ENCODE data around the gene ESRRA. TPM values are rescaled to one million over a fixed set of nuclear protein-coding genes. Genes with fewer than 3 reads are reported as not detected.

ESRRA gene
- polyA plus RNA-seq, 4 donors: 7.4 to 31.0 (median 17.2) TPM

GRCh38 chr11:64324692-64325469 is 19.6 kb downstream of the ESRRA start:
- DNase-seq (ENCODE audit: low read depth in 4 of 4, low spot score in 3 of 4): no peak

DNA sequence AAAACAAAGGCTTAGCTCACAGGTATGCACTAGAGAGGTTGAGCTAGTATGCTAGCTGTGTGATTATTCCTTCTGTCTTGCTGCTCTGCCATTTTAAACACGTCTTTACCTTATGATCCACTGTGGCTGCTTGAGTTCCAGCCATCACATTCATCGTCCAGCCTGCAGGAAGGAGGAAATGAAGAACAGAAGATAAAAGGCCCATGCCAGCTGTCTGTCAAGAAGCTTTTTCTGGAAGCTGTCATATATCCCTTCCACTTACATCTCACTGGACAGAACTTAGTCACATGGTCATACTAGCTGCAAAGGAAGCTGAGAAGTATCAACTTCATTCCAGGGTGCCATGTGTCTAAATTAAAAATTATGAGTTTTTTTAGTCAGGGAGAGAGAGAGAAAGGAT is 22.1 kb downstream of the ESRRA start:
- DNase-seq (ENCODE audit: low read depth in 4 of 4, low spot score in 3 of 4): no peak

GRCh38 chr11:64327993-64328392 is 22.7 kb downstream of the ESRRA start:
- DNase-seq (ENCODE audit: low read depth in 4 of 4, low spot score in 3 of 4): no peak

GRCh38 chr11:64330888-64331287 is 25.6 kb downstream of the ESRRA start:
- no peak for DNase-seq (ENCODE audit: low read depth in 4 of 4, low spot score in 3 of 4)

- no peak for DNase-seq (ENCODE audit: low read depth in 4 of 4, low spot score in 3 of 4)
Observed at GRCh38 chr11:64331569-64332371, 26.4 kb downstream of the ESRRA start.

DNA sequence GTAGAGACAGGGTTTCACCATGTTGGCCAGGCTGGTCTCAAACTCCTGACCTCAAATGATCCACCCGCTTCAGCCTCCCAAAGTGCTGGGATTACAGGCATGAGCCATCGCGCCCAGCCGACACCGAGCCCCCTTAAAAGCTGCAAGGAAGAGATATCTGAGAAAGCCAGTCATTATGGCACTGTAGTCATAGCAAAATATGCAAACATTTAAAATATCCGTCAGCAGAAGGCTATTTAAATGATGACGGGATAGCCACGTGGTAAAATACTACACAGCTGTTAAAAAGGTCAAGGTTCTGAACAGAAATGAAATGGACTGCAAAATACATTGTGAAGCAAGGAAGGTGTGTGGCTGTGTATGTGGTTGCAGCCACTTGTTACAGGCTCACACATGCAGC is 28.2 kb downstream of the ESRRA start:
- no peak for DNase-seq (ENCODE audit: low read depth in 4 of 4, low spot score in 3 of 4)

DNA sequence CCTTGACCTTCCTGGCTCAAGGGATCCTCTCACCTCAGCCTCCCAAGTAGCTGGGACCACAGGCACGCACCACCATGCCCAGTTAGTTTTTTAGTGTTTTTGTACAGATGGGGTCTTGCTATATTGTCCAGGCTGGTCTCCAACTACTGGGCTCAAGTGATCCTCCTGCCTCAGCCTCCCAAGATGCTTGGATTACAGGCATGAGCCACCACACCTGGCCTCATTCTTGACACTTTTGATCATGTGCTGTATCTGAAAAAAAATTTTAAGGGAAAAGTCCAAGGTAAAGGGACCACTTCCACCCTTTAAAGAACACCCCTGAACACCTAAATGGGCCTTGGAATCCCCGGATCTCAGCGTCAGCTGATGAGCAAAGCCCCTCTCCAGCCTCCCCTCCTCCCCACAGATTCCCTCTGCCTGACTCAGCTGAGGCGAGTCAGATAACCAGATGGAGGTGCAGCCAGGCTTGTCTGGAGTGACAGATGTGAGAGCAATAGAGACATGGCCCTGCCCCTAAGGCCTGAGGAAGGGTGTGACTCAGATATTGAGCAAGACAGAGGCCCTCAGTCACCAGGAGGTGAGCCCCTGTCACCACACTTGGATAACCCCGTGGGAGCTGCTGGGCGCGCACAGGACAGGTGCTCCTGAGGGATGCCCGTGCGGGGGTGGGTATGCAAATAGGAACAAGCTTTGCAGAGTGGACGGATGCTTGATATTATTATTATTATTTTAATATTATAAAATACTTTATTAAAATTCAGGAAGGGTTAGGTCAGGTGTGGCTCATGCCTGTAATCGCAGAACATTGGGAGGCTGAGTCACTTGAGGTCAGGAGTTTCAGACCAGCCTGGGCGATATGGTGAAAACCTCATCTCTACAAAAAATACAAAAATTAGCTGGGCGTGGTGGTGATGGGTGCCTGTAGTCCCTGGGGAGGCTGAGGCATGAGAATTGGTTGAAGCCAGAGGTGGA is 29.7 kb downstream of the ESRRA start:
- no peak for DNase-seq (ENCODE audit: low read depth in 4 of 4, low spot score in 3 of 4)

DNA sequence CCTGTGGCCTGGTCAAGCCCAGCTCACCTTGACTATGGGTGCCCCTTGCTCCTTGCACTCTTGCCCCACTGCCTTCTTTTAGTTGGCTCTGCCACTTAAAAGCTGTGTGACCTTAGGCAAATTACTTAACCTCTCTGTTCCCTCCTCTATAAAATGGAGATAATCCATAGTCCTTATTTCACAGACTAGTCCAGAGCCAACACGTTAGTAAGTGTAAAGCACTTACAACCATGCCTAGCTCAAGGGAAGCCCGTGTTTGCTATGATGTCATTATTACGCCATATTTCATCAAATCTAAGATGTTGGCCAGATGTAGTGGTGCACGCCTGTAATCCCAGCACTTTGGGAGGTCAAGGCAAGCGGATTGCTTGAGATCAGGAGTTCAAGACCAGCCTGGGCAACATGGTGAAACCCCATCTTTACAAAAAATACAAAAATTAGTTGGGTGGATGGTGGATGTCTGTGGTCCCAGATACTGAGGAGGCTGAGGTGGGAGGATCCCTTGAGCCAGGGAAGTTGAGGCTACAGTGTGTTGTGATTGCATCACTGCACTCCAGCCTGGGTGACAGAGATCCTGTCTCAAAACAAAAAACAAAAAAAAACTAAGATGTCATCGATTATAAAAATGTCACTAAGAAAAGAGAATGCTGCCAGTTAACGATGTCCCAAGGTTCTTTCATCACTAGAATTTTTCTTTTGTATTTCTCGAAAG is 32.4 kb downstream of the ESRRA start:
- no peak for DNase-seq (ENCODE audit: low read depth in 4 of 4, low spot score in 3 of 4)

DNA sequence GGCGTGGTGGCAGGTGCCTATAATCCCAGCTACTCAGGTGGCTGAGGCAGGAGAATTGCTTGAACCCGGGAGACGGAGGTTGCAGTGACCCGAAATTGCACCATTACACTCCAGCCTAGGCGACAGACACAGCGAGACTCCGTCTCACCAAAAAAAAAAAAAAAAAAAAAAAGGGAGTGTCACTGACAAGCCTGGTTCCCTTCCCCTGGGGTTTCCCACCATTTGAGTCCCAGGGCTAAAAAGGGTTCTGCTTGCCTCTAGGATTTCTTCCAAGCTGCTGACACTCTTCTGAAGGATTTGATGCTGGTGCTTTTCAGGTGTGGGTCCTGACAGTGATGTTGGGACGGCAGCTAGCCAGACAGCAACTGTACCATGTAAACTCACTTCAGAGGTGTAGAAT is 33.4 kb downstream of the ESRRA start:
- DNase-seq (ENCODE audit: low read depth in 4 of 4, low spot score in 3 of 4): no peak

- no peak for DNase-seq (ENCODE audit: low read depth in 4 of 4, low spot score in 3 of 4)
Observed at GRCh38 chr11:64339286-64339685, 34.0 kb downstream of the ESRRA start.

GRCh38 chr11:64339754-64340408 is 34.6 kb downstream of the ESRRA start, which contains the start of gene CCDC88B:
Gene CCDC88B (plus strand): TSS chr11:64340204. CDS start chr11:64340267, 63 bp downstream.
- no peak for DNase-seq (ENCODE audit: low read depth in 4 of 4, low spot score in 3 of 4)

DNA sequence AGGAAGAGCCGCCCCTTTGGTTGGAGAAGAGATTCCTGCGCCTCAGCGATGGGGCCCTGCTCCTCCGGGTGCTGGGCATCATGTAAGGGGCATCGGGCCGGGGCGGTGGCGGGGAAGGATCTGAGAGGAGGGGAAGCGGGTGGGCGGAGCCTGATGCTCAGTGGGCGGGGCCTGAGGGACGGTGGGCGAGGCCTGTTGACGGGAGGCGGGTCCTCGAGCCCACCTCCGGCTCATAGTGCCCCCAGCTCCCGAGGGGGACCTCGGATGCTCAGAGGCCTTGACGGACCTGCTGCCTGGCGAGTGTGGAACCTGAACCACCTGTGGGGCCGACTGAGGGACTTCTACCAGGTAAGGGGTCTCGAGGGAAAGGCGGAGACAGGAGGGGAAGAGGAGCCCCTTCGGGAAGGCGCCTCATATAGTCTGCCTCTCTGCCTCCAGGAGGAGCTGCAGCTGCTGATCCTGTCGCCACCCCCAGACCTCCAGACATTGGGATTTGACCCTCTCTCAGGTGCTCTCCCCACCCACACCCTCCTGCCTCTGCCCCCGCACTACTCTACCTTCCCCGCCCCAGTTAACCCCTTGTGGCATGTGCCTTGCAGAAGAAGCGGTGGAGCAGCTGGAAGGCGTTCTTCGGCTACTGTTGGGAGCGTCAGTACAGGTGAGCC is 35.5 kb downstream of the ESRRA start:
- no peak for DNase-seq (ENCODE audit: low read depth in 4 of 4, low spot score in 3 of 4)

DNA sequence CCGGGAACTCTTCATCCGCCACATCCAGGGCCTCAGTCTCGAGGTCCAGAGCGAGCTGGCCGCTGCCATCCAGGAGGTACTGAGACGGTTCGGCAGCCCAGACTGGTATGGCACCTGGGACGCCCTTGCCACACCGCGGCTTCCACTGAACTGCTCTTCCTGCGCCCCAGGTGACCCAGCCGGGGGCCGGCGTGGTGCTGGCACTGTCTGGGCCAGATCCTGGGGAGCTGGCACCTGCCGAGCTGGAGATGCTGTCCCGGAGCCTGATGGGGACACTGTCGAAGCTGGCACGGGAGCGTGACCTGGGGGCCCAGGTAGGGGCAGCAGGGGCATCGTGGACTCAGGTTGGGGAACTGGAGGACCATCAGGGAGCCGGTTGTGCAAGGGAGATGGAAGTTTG is 36.1 kb downstream of the ESRRA start:
- no peak for DNase-seq (ENCODE audit: low read depth in 4 of 4, low spot score in 3 of 4)

DNA sequence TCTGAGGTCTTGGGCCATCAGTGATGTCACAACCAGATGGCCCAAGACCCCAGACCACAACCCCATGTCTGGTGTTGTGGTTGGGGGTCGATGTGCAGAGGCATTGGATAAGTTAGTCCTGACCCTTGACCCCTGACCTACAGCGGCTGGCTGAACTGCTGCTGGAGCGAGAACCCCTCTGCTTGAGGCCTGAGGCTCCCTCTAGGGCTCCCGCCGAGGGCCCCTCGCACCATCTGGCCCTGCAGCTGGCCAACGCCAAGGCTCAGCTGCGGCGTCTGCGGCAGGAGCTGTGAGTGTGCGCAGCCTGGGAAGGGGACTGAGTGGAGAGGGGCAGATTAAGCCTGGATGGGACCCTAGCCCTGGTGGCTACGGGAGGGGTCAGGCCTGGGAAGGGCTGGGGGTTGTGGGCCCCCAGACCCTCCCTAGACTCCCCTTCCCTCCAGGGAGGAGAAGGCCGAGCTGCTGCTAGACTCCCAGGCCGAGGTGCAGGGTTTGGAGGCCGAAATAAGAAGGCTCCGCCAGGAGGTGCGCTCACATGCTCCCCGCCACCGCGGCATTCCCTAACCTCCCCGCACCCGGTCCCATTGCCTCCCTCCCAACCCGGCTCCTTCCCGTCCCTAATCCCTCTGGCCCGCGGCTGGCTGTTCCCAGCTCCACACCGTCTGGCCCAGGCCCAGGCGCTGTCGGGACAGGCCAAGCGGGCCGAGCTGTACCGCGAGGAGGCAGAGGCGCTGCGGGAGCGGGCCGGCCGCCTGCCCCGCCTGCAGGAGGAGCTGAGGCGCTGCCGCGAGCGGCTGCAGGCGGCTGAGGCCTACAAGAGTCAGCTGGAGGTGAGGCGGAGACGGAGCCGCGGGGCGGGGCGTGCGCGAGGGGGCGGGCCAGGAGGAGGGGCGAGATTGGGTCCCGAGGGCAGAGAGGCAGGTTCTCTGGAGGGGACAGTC is 36.8 kb downstream of the ESRRA start:
- DNase-seq (ENCODE audit: low read depth in 4 of 4, low spot score in 3 of 4): peak in 1 of 4 donors; percentile 55

DNA sequence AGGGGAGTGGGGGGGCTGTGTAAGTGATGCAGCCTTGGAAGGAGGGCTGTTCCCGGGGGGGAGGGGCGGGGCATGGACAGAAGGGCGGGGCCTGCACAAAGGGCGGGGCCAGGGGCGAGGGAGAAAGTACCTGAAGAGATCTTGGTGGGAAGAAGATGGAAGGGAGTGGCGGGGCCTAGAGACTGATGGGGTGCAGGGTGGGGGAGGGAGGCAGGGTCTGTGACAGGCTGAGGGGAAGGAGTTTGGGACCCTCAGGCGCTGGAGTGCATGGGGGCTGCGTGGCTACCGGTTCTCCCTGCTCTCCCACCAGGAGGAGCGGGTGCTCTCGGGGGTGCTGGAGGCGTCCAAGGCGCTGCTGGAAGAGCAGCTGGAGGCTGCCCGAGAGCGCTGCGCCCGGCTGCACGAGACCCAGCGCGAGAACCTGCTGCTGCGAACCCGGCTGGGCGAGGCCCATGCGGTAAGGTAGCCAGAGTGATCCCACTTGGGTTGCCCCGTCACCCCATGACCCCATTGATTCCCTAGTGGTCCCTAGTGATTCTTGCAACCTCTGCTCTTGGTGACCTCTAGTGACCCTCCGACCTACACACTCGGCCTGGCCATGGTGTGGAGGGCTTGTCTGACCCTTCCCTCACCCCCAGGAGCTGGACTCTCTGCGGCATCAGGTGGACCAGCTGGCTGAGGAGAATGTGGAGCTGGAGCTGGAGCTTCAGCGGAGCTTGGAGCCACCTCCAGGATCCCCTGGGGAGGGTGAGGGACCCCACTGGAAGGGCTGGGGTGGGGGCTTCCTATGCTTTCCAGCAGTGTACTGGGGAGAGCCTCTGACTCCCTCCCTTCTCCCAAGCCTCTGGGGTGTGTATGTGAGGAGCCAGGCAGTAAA is 37.8 kb downstream of the ESRRA start:
- DNase-seq (ENCODE audit: low read depth in 4 of 4, low spot score in 3 of 4): no peak

DNA sequence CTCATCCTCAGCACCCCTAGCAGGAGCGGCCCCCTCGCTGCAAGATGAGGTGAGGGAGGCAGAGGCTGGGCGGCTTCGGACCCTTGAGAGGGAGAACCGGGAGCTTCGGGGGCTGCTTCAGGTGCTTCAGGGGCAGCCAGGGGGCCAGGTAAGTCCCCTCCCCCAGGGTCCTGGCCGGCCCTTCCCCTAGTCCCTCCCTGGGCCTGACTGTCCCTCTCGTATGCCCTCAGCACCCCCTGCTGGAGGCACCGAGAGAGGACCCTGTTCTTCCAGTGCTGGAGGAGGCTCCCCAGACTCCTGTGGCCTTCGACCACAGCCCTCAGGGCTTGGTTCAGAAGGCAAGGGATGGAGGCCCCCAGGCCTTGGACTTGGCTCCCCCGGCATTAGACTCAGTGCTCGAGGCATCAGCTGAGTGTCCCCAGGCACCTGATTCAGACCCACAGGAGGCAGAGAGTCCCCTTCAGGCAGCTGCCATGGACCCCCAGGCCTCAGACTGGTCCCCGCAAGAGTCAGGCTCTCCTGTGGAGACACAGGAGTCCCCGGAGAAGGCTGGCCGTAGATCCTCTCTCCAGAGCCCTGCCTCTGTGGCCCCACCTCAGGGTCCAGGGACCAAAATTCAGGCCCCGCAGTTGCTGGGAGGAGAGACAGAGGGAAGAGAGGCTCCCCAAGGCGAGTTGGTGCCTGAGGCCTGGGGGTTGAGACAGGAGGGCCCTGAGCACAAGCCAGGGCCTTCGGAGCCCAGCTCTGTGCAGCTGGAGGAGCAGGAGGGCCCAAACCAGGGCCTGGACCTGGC is 38.6 kb downstream of the ESRRA start:
- no peak for DNase-seq (ENCODE audit: low read depth in 4 of 4, low spot score in 3 of 4)
